ENCODE data around the gene TF. TPM values are rescaled to one million over a fixed set of nuclear protein-coding genes. Genes with fewer than 3 reads are reported as not detected.
"Not testable (repeated sequence)": the region's sequence is repeated elsewhere in the genome, so short reads cannot be mapped to it uniquely, and the experiment has no call there.

TF gene
- polyA plus RNA-seq, 12 donors, result 3.0 to 91.2 (median 6.2) TPM; not detected in 2

- peak; percentile 93 for DNase-seq
Measured at GRCh38 chr3:133763797-133764683, 17.8 kb downstream of the TF start.

- DNase-seq, result no peak
Measured at GRCh38 chr3:133765256-133765655, 19.1 kb downstream of the TF start.

GRCh38 chr3:133767607-133768006 lies 21.4 kb downstream of the TF start:
- no peak for DNase-seq

DNA sequence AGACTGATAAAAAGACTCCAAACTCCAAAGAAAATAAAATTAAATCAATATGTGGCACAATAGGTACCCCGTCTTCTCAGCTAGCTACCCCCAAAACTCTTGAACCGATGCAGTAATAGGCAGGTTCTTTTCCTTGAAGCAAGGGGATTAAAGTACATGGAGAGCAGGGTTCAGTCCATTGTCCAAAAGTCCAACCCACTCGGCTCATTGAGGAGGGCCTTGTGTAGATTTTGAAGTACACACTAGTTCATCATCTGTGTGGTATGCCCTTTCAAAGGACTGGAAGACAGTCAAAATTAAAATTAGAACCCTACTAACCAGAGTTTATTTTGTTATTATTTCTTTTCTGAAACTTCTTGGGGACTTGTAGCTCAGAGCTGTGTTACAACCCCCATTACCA lies 23.3 kb downstream of the TF start:
- no peak for DNase-seq

GRCh38 chr3:133773732-133774131 lies 27.5 kb downstream of the TF start:
- no peak for DNase-seq

DNA sequence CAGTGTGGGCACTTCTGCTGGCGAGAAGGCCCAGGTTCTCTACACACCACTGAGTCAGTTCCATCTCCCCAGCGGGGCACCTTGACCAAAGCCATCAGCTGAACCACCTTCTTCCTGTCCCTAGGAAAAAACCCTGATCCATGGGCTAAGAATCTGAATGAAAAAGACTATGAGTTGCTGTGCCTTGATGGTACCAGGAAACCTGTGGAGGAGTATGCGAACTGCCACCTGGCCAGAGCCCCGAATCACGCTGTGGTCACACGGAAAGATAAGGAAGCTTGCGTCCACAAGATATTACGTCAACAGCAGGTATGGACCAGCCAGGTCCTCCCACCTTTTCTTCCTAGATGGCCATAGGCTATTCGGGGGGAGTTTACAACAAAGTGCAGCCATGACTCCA lies 29.1 kb downstream of the TF start:
- DNase-seq, result no peak

DNA sequence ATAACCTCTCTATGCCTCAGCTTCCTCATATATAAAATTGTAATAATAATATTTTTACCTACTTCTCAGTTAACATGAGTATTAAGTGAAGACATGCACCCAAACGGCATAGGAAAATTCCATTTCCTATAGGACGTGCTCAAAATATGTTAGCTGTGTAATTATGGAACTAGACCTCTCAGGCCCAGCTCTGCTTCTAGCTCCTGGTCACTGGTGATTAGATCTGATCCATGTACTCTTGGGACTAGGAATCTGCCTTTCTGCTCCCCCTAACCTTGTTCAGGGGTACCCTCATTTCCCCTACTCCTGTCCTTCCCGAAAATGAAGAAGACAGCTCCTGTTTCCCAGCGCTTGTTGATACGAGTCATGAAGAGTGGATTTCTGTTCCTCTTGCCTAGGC lies 29.6 kb downstream of the TF start:
- DNase-seq, result no peak

- DNase-seq, result no peak
Measured at GRCh38 chr3:133776794-133777438, 30.7 kb downstream of the TF start.

GRCh38 chr3:133777807-133778568 lies 31.8 kb downstream of the TF start:
- DNase-seq, result no peak

- no peak for DNase-seq
Measured at GRCh38 chr3:133779626-133780203, 33.5 kb downstream of the TF start.

DNA sequence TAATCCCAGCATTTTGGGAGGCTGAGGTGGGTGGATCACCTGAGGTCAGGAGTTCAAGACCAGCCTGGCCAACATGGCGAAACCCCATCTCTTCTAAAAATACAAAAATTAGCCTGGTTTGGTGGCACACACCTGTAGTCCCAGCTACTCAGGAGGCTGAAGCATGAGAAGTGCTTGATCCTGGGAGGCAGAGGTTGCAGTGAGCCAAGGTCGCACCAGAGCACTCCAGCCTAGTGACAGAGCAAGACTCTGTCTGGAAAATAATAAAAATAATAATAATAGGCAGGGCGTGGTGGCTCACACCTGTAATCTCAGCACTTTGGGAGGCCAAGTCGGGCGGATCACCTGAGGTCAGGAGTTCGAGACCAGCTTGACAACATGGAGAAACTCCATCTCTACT lies 34.6 kb downstream of the TF start:
- not testable (repeated sequence) for DNase-seq

- no peak for DNase-seq
Measured at GRCh38 chr3:133781570-133781969, 35.4 kb downstream of the TF start.

- DNase-seq, result no peak
Measured at GRCh38 chr3:133782454-133782853, 36.3 kb downstream of the TF start.

GRCh38 chr3:133783762-133784161 lies 37.6 kb downstream of the TF start:
- DNase-seq, result no peak

GRCh38 chr3:133788024-133788423 lies 41.8 kb downstream of the TF start:
- DNase-seq, result no peak

DNA sequence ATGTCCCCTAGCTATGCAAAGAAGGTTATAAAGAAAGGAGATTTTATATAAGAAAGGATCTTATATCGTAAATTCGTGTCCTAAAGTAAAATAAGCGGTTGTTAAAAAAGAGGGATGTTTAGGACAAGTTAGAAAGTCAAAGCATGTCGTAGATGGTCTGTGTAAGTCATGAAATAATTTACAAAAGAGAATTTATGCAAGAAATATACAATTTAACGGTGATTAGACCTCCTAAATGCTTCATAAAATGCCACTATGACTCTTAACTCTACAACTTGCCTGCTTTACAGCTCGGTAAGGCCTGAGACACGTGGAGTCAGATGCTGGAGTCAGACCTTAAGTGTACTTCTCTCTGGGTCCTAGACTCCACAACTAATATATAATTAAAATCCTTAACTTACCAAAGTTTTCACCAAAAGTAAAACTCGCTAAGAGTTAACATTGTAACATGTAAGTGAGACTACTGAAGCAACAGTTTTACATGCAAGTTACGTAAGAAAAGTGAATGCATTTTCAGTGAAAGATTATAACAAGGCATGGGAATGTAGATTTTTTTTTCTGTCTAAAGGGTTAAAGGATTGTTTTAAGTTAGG lies 46.1 kb downstream of the TF start:
- DNase-seq, result no peak

- DNase-seq, result no peak
Measured at GRCh38 chr3:133797396-133798105, 51.4 kb downstream of the TF start.

- no peak for DNase-seq
Measured at GRCh38 chr3:133799794-133800585, 53.8 kb downstream of the TF start.

DNA sequence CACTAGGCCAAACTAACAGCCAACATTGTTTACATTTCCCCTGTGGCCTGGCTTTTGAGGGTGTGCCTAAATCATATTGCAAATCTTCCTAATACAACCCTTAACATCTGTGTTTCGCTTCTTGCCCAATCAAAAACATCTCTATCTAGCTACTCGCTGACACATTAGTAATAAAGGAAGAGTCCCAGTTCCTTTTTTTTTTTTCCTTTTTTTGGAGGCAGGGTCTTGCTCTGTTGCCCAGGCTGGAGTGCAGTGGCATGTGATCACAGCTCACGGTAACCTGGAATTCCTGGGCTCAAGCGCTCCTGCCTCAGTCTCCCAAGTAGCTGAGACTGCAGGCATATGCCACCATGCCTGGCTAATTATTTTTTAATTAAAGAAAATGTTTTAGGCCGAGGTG lies 57.3 kb downstream of the TF start:
- no peak for DNase-seq

GRCh38 chr3:133804896-133805295 lies 58.7 kb downstream of the TF start:
- DNase-seq, result no peak

Measured in muscle of arm (tissue), 12 donors.